ENCODE data around the gene CAST.
"Not testable (repeated sequence)": the region's sequence is repeated elsewhere in the genome, so short reads cannot be mapped to it uniquely, and the experiment has no call there.

Gene CAST, protein sequence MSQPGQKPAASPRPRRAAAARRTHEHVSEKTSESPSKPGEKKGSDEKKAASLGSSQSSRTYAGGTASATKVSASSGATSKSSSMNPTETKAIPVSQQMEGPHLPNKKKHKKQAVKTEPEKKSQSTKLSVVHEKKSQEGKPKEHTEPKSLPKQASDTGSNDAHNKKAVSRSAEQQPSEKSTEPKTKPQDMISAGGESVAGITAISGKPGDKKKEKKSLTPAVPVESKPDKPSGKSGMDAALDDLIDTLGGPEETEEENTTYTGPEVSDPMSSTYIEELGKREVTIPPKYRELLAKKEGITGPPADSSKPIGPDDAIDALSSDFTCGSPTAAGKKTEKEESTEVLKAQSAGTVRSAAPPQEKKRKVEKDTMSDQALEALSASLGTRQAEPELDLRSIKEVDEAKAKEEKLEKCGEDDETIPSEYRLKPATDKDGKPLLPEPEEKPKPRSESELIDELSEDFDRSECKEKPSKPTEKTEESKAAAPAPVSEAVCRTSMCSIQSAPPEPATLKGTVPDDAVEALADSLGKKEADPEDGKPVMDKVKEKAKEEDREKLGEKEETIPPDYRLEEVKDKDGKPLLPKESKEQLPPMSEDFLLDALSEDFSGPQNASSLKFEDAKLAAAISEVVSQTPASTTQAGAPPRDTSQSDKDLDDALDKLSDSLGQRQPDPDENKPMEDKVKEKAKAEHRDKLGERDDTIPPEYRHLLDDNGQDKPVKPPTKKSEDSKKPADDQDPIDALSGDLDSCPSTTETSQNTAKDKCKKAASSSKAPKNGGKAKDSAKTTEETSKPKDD

DNA sequence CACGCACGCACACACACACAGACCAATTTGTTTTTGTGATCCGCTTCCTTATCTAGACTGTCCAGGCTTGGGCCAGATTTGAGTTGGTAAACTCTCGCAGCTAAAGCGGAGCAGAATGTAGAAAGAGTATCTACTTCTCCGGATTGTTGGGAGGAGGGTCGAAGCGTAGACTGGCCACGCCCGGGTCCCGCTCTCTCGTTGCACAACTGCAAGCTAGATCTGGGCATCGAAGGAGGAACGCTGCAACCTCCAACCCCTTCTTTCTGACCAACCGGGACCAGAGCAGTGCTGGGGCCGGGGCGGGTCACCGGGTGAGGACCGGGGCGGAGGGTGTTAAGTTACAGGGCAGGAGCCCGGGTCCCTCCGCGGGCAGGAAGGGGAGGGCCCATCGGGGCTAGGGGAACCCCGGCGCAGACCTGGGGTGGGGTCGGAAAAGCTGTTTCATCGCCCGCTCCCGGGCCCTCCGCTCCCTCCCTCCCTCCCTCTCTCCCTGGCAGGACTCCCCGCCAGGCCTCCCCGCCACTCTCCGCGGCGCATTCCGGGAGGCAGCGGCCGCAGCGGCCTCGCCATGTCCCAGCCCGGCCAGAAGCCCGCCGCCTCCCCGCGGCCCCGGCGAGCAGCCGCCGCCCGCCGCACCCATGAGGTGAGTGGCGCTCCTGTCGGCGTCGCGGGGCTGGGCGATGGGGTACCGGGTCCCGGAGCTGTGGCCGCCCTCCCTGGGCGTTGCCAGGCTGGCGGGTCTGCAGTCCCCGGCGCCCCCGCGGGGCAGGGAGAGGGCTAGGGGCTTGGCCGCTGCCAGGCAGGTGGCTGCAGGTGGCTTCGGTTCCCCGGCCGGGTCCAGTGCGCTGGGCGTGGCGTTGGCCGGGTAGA is at the start of gene CAST:
CAST (plus strand) TSS at position 522 of the 870 bp plus-strand sequence; CDS start at position 569, 47 bp downstream.
- DNase-seq (ENCODE audit: low read depth, low spot score): peak; percentile 60

DNA sequence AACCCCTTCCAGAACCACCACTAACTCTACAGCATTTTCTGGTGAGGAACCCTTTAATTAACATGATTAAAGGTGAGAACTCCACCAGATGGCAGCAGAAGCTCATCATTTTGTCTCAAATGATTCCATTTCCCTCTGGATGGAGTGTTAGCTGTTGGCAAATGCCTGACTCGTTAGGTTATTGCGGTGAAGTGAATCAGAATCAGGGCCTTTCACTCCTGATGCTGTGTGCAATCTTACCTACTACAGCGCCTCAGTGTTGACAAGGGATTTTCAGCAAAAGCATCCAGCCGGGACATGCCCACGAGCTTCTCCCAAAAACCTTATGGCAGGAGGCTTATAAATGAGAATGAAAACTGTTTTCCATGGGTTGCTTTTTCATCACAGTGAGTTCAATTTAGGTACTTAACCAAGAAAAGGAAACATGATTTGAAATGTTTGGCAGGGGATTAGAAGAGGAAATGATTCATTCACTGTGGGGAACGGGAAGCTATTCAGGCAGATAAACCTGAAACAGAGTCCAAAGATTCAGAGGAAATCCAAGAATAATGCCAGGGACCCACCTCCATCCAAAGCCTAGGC is 48.0 kb upstream of the CAST start:
- peak; percentile 38 for DNase-seq (ENCODE audit: low read depth, low spot score)

DNA sequence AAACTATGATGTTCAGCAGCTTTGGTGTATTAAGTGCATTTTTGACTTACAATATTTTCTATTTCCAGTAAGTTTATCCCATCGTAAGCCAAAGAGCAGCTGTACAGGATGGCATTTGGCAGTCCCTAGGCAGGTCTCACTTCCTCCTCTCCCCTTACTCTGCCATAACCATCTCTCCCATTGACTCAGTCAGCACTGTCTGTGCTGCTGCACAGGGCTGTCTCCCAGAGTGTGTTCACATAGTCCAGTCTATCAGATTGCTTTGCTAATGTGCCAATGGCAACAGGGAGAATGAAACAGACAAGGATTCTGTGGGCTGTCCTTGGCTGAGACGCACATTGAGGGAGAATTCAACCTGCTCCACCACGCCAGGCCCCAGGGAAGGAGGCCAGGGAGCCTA is 47.0 kb upstream of the CAST start:
- DNase-seq (ENCODE audit: low read depth, low spot score): no peak

DNA sequence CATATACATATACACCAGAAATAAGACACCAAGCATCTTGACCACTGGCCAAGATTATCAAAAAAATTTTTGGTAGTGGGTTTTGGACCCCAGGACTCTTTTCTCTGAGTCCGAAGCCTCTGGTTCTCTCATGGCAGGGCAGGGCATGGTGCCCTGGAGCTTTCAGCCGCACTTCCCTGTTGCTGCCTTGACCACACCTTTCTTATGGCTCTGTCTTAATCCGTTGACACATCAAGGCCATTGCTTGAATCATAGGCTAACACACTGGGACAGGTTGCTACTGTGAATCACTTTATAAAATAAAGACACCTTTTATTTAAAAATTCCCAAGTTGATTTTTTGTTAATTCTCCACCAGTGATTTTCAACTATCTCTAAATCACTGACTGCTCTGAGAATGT is 45.4 kb upstream of the CAST start:
- DNase-seq (ENCODE audit: low read depth, low spot score): no peak

DNA sequence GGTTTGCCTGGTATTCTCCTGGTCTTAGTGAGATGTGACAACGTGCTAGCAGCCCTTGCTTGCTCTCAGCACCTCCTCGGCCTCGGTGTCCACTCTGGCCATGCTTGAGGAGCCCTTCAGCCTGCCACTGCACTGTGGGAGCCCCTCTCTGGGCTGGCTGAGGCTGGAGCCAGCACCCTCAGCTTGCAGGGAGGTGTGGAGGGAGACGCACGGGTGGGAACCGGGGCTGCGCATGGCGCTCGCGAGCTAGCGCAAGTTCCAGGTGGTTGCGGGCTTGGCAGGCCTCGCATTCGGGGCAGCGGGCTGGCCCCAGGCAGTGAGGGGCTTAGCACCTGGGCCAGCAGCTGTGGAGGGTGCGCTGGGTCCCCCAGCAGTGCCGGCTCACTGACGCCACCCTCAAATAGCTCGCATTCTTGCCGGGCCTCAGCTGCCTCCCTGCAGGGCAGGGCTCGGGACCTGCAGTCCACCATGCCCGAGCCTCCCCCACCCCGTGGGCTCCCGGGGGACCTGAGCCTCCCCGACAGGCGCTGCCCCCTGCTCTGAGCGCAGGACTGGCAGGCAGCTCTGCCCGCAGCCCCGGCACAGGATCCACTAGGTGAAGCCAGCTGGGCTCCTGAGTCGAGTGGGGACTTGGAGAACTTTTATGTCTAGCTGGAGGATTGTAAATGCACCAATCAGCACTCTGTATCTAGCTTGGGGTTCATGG is 43.7 kb upstream of the CAST start:
- not testable (repeated sequence) for DNase-seq (ENCODE audit: low read depth, low spot score)

DNA sequence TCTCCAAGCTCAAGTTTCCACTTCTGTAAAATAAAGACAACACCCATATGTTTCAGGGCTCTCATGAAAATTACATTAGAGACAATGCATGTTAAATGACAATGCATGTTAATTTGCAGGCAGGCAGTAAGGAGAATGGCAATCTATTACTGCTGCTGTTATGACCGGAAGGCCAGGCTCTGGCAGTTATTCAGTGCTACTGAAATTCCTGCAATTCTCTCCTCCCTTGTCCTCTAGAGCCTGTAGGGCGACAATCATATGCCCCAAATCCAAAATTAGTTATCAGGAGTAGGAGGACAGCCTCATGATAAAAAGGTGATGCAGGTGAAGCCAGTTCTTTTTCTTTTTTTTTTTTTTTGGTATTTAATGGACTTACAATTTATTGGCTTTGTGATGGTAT is 42.2 kb upstream of the CAST start:
- no peak for DNase-seq (ENCODE audit: low read depth, low spot score)

DNA sequence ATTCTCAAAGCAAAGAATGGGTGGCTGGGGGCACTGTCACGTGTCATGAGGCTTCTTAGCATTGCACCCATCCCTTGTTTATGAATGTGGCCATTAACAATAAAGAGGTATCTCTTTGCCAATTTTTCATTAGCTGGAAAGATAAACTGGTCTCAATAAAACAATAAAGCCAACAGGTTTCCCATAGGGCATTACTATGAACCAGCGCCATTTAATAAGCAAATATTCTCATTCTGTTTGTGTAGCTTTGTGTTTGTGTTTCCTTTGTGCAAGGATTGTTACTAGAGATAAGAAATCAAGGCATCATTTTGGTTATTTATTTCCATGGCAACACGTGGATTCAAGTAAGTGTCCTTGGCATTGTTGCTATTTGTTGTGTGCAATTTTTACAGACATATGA is 37.6 kb upstream of the CAST start:
- no peak for DNase-seq (ENCODE audit: low read depth, low spot score)

DNA sequence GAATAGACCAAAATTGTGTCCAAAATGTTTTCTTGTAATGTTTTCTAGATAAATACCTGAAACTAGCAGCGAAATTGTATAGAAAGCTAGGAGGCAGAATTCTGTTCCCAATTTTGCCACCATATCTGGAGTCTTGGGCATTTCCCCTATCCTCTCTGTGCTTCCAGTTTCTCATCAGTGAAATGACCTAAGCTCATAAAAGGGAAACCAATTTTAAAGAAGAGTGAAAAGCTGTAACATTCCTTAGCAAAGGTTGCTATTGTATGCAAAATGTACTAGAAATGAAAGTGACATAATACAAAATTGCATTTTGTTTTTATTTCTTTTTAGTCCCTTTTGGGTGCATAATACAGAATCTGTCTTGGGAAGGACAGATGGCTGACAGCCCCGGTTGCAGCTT is 36.8 kb upstream of the CAST start:
- no peak for DNase-seq (ENCODE audit: low read depth, low spot score)

DNA sequence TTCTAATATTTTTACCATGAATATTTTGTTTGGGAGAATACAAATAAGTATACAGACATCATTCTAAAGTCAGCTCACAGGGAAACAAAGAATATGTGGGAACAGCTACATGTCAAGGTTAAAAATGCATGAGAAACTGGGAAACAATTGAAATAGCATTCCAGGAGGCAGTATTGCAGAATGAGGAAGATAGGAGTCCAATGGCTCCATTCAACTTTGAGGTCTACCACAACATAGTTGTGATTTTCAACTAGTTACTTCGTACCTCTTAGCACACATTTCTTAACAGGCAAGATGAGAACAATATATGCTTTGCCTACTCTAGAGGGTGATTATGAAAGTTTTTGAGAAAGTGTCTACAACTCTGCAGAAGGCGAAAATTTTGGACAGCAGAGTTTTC is 35.2 kb upstream of the CAST start:
- no peak for DNase-seq (ENCODE audit: low read depth, low spot score)

DNA sequence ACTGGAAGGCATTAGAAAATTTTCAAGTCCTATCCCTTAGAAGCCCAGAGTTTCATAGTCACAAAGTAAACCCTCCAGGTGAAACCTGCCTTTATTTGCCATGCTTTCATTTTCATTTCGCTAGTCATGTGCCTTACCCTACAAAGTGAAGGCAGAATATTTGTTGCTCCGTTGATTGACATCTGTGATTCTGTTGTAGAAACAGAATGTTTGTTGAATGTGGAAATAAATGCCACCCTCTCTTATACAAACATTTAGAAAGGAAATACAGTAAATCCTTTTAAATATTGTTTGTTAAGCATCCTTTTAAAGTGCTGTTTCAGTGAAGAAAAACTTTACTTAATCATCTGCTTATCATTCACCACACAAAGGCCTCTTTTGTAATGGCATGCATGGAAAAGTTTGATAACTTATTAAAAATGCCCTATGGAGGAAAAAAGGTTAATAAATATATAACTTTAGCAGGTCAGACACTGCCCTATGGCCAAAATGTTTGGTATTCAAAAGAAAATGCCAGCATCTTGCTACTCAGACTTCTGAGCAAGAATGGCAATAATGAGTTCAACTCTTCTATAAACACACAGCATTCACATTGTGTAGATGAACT is 34.3 kb upstream of the CAST start:
- DNase-seq (ENCODE audit: low read depth, low spot score): no peak

DNA sequence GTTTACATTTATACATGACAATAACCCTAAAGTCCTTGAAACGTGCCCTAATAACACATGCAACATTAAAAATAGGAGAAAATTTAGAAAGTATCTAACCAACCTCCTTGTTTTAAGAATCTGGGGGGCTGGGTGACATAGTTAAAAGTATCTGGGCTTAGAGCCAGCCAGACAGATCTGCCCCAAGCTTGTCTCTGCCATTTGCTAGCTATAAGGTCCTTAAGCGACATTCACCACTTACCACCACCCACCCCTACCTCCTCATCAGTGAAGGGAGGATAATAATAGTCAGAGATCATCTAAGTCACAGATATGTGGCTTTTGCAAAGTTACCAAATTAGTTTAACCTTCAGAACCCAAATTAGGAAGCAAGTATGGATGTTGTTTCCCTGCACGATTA is 33.8 kb upstream of the CAST start:
- DNase-seq (ENCODE audit: low read depth, low spot score): no peak

DNA sequence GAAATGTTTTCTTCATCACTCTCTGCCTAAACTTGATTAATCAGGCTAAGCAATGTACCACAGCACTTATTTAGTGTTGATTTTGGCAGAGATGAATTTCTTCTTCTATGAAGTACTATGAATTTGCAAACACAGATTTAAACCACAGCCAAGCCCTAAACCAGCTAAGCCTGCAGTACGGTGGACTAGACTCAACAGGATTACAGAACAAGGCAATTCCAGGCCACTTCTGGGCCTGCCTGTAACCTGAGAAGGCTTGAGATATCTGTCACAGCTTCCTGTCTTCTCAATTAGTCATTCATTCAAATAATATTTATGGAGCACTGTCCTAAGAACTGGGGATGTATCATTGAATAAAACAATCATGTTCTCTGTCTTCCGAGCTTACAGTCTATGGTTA is 32.4 kb upstream of the CAST start:
- DNase-seq (ENCODE audit: low read depth, low spot score): no peak

DNA sequence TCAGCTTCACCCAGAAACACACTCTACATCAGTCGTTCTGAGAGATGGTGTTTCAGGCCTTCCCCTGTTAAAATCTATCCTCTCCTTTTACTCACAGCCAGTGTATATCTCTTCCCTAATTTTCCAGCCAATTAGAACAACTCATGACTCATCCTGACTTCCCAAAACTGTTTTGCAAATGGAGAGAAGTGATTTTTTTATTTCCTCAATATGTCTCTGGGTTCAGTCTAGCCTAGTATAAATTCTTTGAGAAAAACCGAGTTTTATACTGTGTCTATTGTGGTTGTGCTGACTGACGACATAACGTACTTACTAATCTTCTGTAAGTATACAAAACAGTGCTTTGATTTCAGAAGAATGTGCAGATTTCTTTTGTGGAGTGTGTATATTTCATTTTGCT is 28.4 kb upstream of the CAST start:
- DNase-seq (ENCODE audit: low read depth, low spot score): no peak

DNA sequence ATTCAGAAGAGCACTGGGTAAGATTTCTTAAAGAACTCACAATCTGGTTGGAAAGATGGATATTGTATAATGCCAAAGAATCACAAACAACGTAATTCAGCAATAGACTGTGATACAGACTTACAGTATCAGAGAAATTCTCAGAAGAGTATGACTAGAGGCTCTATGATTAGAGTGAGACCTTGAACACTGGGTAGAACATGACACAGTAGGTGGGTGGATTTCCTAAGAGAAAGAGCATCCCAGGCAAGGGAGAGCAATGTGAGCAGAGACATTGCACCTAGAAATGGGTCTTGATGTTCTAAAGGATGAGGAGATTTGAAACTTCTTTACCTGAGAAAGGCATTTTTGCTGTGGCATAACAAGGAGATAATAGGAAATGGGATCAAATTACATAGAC is 27.3 kb upstream of the CAST start:
- no peak for DNase-seq (ENCODE audit: low read depth, low spot score)

DNA sequence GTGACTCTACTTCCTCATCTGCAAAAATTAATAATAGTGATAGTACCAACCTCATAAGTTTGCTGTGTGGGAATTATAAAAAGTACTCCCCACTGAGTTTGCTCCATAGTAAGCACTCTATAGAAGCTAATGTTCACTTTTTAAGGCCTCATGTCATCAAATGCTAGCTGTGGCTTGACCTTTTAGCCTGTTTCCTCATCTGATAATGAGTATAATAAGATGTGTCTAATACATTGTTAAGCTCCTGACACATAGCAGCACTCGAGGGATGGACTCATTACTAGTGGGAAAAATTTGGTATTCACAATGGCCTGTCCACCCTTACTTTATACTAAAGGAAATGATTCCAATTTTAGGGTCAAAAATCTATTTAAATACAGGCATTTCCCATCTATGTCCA is 26.1 kb upstream of the CAST start:
- no peak for DNase-seq (ENCODE audit: low read depth, low spot score)

DNA sequence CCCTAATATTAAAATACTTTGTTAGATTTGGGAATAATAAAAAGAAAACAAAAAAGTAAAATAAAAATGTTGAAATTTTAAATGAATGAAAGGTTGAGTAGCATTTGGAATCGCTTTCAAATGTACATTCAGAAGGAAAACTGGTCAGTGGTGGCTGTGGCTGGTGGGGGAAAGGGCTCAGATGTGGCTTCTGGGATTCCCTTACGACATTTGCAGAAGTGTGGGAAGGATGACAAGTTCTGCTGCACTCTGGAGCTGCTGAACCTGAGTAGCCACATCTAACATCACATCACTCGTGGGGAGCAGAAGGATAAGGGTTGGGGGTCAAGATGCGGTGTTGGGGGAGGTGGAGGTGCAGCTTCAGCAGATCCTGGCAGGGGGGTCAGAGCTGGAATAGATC is 25.6 kb upstream of the CAST start:
- no peak for DNase-seq (ENCODE audit: low read depth, low spot score)

DNA sequence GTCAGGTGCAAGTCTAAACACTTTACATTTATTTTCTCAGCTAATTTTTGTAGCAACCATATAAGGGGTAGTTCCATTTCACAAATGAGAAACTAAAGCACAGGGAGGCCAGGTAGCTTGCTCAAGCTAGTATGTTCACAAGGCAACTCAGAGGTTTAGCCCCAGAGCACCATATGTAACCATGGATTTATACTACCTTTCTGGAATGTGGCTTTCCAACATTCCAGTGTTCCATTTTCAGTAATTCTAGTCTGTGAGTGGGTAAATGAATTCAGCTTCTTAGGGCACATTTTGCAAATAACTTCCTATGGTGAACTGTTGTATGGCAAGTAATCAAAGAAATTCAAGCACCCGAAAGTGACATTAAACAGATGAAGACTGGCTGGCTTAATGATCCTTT is 25.0 kb upstream of the CAST start:
- no peak for DNase-seq (ENCODE audit: low read depth, low spot score)

DNA sequence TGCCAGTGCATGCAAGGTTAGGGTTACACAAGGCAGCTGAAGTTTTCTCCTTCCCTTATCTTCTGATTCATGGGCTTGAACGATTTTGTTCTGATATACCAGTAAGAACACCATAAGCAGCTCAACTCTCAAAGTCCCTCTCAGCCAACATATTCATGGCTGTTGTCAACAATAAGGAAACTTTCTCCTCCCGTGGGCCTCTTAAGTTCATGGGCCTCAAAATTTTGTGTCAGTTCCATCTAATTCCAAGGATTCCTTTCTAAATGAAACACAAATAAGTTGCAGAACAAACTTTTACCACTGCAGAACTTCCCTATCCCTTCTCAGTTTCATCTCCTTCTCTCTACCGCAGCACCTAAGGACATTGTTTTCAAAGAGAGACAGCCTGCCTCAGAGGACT is 23.6 kb upstream of the CAST start:
- DNase-seq (ENCODE audit: low read depth, low spot score): no peak

DNA sequence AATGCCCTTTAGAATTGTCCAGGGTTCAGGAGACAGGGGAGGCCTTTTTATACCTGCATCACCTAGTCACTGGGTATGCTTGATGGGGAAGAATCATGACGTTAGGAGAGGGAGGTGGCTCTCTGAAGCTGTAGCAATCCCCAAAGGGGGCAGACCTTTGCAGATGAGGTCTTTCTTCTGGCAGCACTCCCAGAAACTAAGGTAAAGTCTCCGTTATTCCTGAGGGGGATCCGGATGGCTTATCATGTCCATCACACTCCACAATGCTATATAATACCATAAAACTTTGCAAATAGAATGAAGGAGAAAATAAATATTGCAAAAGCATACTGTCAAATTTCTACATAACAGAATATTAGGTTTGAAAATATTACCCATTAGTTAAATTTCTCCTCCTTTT is 21.5 kb upstream of the CAST start:
- no peak for DNase-seq (ENCODE audit: low read depth, low spot score)

DNA sequence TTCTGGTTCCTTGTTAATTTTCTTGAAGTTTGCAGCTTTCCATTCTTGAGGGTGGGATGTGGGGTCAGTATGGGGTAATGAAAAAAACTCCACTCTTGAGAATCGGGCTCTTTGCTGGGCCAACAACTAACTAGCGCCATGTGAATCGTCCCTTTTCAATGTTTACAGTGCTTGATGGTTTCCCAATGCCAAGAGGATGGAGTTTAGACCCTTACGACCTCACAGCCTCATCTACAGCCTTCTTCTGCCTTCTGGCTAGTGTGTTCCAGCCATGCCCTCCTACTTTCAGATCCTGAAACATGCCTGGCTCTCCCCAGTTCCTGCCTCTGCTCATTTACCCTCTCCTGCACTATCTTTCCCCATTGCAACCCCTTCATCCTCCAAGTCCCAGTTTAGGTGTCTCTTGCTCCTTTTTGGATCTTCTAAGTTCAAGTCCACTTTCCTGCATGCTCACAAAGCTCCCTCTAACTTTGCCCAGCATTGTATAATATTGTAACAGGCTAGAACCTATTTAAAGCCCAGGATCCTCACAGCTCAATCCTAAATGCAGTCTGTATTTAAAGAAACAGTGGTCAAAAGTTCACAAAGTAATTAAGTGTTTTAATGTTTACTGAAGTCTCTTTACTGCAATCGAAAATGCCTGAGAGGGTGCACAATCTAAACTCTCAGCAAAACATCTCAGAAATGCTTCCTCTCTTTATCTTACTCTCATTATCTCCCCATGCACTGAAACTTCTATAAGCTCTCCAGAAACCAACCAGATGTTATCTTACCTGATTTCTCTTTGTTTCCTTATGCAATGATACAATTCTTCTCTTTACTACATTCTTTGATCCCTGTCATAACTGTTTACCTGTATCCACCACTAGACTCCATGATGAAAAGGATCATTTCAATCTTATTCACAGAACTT is 20.6 kb upstream of the CAST start:
- no peak for DNase-seq (ENCODE audit: low read depth, low spot score)
